ENCODE data around the gene XPC. TPM values are rescaled to one million over a fixed set of nuclear protein-coding genes. Genes with fewer than 3 reads are reported as not detected.

Gene XPC
- total and polyA plus RNA-seq, 2 of the 8 experiments (the other 6 are each of a cell fraction or from before 2014, with no cell fraction given): 8.8 to 27.3 TPM

GRCh38 chr3:14142567-14143270 lies 35.7 kb downstream of the XPC start:
- no peak overlapping the region for H3K14ac ChIP-seq (ENCODE audit: insufficient read length)
- H3K79me2 ChIP-seq (ENCODE audit: control insufficient read depth in 1 of 2, insufficient read depth in 2 of 2, low read length in 2 of 2): no peaks in the 10 kb centered on the region
- no peak overlapping the region for H3K23ac ChIP-seq (ENCODE audit: insufficient read length)
- no peak overlapping the region for H2AK5ac ChIP-seq (ENCODE audit: low read depth, low read length)
- H4K91ac ChIP-seq (replicated peaks; ENCODE audit: insufficient read length, low read length): no peak overlapping the region
- H2BK15ac ChIP-seq (ENCODE audit: low read length): no peak overlapping the region
- H4K5ac ChIP-seq (ENCODE audit: insufficient read length, low read depth, low read length): no peak overlapping the region
- WGBS, 2 experiments (ENCODE audit: extremely low coverage in 1 of 2, insufficient coverage in 1 of 2, insufficient read length in 1 of 2, insufficient replicate concordance in 2 of 2, low coverage in 1 of 2, low lambda C conversion rate in 2 of 2, missing lambda C conversion rate in 1 of 2): 88% methylated on average over 8 of the region's 8 CpGs; no CpG with 5 or more reads in 1 of the 2 experiments
- FAIRE-seq (no peak), DNase-seq (ENCODE audit: low read depth in 1 of 2, low spot score in 2 of 2) (no peak)
- ChIA-PET CTCF (ENCODE audit: partially characterized antibody) (interaction anchor here (0.8 to 4.3 kb wide), 6 partner anchors 10 to 262 kb away, joined by 3 to 22 read pairs (median 5); partner anchors contain the start of gene WNT7A), POLR2A (ENCODE audit: partially characterized antibody) (interaction anchor here (0.5 to 1.4 kb wide), 3 partner anchors 12 to 324 kb away, joined by 3 to 4 read pairs (median 3); no protein-coding TSS in a partner anchor)
- no peak overlapping the region for H4K8ac ChIP-seq (ENCODE audit: extremely low read depth, insufficient read depth, low read length)
- H3K36me3 ChIP-seq (ENCODE audit: control insufficient read depth in 2 of 4, insufficient read depth in 4 of 4, low read length in 3 of 4): peaks cover 0 to 17% (median 8%) of the 10 kb centered on the region in 4 experiments; a peak in 5 of 8 replicates
- no peak overlapping the region for H3K4me2 ChIP-seq (ENCODE audit: insufficient read depth in 1 of 2, low read depth in 2 of 2, low read length in 2 of 2)
- no peak overlapping the region for H2AFZ ChIP-seq (ENCODE audit: low read length)
- peaks cover 2 to 11% of the 10 kb centered on the region in 2 experiments for H4K20me1 ChIP-seq (replicated peaks in 1 of 2; ENCODE audit: control insufficient read depth in 1 of 2, insufficient read depth in 2 of 2, low read length in 2 of 2)
- H3K9me3 ChIP-seq (ENCODE audit: insufficient read depth in 2 of 2, low read depth in 1 of 2, low read length in 1 of 2): no peaks in the 10 kb centered on the region
- no peak overlapping the region for H3K56ac ChIP-seq (replicated peaks; ENCODE audit: insufficient read length, low read depth, low read length)
- no peak overlapping the region for H3K4ac ChIP-seq (replicated peaks; ENCODE audit: insufficient read length, low read depth, low read length)
- H3K27me3 ChIP-seq (replicated peaks in 1 of 4; ENCODE audit: control insufficient read depth in 3 of 4, extremely low read depth in 1 of 4, insufficient read depth in 3 of 4, low read length in 3 of 4): no peaks in the 10 kb centered on the region
- H3K9ac ChIP-seq (replicated peaks in 1 of 4; ENCODE audit: extremely low read depth in 1 of 4, low read depth in 3 of 4, low read length in 3 of 4): no peak overlapping the region
- H2BK12ac ChIP-seq (ENCODE audit: low read depth, low read length): peak overlapping the region; percentile 14; the same call in 1 of the 2 replicates
- no peak overlapping the region for H3K4me3 ChIP-seq (ENCODE audit: extremely low read depth in 1 of 4, insufficient read depth in 2 of 4, low read depth in 3 of 4, low read length in 4 of 4)
- H3K79me1 ChIP-seq (ENCODE audit: low read depth, low read length): no peaks in the 10 kb centered on the region
- H3K18ac ChIP-seq (ENCODE audit: extremely low read depth, low read length): no peak overlapping the region
- no peak overlapping the region for H3K27ac ChIP-seq (ENCODE audit: low read depth, low read length)
- H2BK120ac ChIP-seq (replicated peaks; ENCODE audit: low read depth, low read length): no peak overlapping the region
- H3K4me1 ChIP-seq (replicated peaks in 1 of 4; ENCODE audit: control insufficient read depth in 3 of 4, insufficient read depth in 4 of 4, low read length in 3 of 4): peaks cover 0 to 3% (median under 1%) of the 10 kb centered on the region in 4 experiments; a peak in 4 of 7 replicates
- H2BK5ac ChIP-seq (ENCODE audit: low read depth, low read length): no peak overlapping the region
- no peak overlapping the region for H2BK20ac ChIP-seq (ENCODE audit: low read length)
- no peaks in the 10 kb centered on the region for H3K23me2 ChIP-seq (ENCODE audit: low read depth, low read length)
- TF ChIP-seq ZNF274 (IDR thresholded peaks at IDR 0.05; ENCODE audit: borderline replicate concordance, extremely low read depth, low read length) (no peak), TBP (IDR thresholded peaks at IDR 0.05; ENCODE audit: low read depth, low read length) (no peak), JUND (IDR thresholded peaks at IDR 0.05; ENCODE audit: low read length) (no peak), BCL11A (IDR thresholded peaks at IDR 0.05; ENCODE audit: low read depth in 2 of 2, low read length in 2 of 2) (no peak), SIX5 (IDR thresholded peaks at IDR 0.05; ENCODE audit: low read depth, low read length) (no peak), SIRT6 (IDR thresholded peaks at IDR 0.05; ENCODE audit: low read length) (no peak), POLR2AphosphoS5 (IDR thresholded peaks at IDR 0.05; ENCODE audit: low read depth, low read length) (no peak), USF2 (IDR thresholded peaks at IDR 0.05; ENCODE audit: low read length) (no peak), MAFK (IDR thresholded peaks at IDR 0.05; ENCODE audit: low read depth, low read length) (no peak), ASH2L (IDR thresholded peaks at IDR 0.05; ENCODE audit: low read length) (no peak), BACH1 (IDR thresholded peaks at IDR 0.05; ENCODE audit: low read length) (no peak), SRF (IDR thresholded peaks at IDR 0.05; ENCODE audit: low read depth, low read length) (no peak), YY1 (IDR thresholded peaks at IDR 0.05; ENCODE audit: low read depth, low read length) (no peak), BRCA1 (IDR thresholded peaks at IDR 0.05; ENCODE audit: low read depth, low read length) (no peak)

Measured in H1 (cell line).